Thyroid gland (tissue), 4 donors: ENCODE measurements around the gene DMAC2L. TPM values are rescaled to one million over a fixed set of nuclear protein-coding genes. Genes with fewer than 3 reads are reported as not detected.

ENCODE experiments used
- DNase-seq, 2 donors: peaks; one replicate each; pipeline ENCODE4 v3.0.0-alpha.2; 2019
- H3K27ac ChIP-seq, 3 donors: fragments of 200-600 bp; sonication (generic); 1 replicate in 2 of 3; 2 replicates in 1 of 3; pipeline ENCODE4 v1.5.1; 2016 to 2019; ENCODE audit warnings: mild to moderate bottlenecking in 1 of 3, moderate library complexity in 1 of 3
- H3K27me3 ChIP-seq: fragments of 200-600 bp; sonication (generic); one replicate; pipeline ENCODE4 v1.5.1; 2019
- H3K36me3 ChIP-seq, 2 donors: fragments of 200-600 bp; sonication (generic); one replicate each; pipeline ENCODE4 v1.5.1; 2016 to 2019
- H3K4me1 ChIP-seq, 2 donors: fragments of 200-600 bp; sonication (generic); one replicate each; pipeline ENCODE4 v1.5.1; 2017 to 2019
- H3K4me3 ChIP-seq, 3 donors: fragments of 200-600 bp; sonication (generic); replicated peaks in 1 of 3; 1 replicate in 2 of 3; 2 replicates in 1 of 3; pipeline ENCODE4 v1.5.1; 2016; ENCODE audit warnings: mild to moderate bottlenecking in 1 of 3
- H3K9me3 ChIP-seq: fragments of 200-600 bp; sonication (generic); one replicate; pipeline ENCODE4 v1.5.1; 2017
- POLR2A ChIP-seq, 2 donors: fragments of 450-650 bp; IDR thresholded peaks; one replicate each; pipeline ENCODE4 v1.6.1; 2017; ENCODE audit warnings: antibody characterized with exemption in 2 of 2, mild to moderate bottlenecking in 2 of 2, moderate library complexity in 1 of 2
- WGBS, 2 donors: methylation state at CpG; one replicate each; pipeline ENCODE4 v1.1.5; 2017; 5-methylcytosine and 5-hydroxymethylcytosine counted together
- intact Hi-C: fragments of 100-400 bp; cut with DNase I; formaldehyde crosslinking; loops from one replicate; pipeline ENCODE4 v1.15.1; 2023
- total RNA-seq, 4 donors: library from RNA; depleted of rRNA; stranded (reverse); fragments of >200 nt; gene quantifications; one replicate each; pipeline ENCODE4 v1.2.3, GENCODE V29; 2016
- TF ChIP-seq, protein P1 (sequence below), 6 experiments: fragments of 200-600 bp in 3 of 6; fragments of 450-650 bp in 3 of 6; sonication (generic) in 3 of 6; IDR thresholded peaks; one replicate each; pipeline ENCODE4 v1.5.1; 2016 to 2019; ENCODE audit warnings: antibody characterized with exemption in 6 of 6, mild to moderate bottlenecking in 2 of 6, inconsistent platforms in 1 of 6, moderate library complexity in 1 of 6

DMAC2L gene
- total RNA-seq, 4 donors from 2014 or later: 15.2 to 44.2 (median 32.8) TPM

DNA sequence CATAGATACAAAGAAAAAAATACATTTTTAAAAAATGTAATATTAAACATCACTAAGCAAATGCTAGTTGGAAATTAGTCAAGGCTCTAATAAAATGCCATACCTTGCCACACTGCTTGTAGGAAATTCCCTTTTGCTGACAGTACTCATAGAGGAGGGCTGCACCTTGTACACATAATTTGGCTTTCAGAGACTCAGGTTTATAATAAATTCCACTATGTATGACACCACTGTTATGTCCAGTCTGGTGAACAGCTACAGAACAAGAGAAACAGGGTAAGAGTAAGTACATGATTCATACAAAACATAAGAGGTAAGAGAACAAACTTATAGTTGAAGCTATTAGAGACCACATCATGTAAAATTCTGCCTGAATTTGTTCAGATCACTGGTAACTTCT lies 10.2 kb upstream of the DMAC2L start:
- H3K27me3 ChIP-seq: no peaks in the 10 kb centered on the region
- peaks cover 5 to 9% of the 10 kb centered on the region in 2 donors for H3K4me1 ChIP-seq
- H3K4me3 ChIP-seq: no peak overlapping the region
- H3K27ac ChIP-seq: no peak overlapping the region
- TF ChIP-seq, protein P1, sequence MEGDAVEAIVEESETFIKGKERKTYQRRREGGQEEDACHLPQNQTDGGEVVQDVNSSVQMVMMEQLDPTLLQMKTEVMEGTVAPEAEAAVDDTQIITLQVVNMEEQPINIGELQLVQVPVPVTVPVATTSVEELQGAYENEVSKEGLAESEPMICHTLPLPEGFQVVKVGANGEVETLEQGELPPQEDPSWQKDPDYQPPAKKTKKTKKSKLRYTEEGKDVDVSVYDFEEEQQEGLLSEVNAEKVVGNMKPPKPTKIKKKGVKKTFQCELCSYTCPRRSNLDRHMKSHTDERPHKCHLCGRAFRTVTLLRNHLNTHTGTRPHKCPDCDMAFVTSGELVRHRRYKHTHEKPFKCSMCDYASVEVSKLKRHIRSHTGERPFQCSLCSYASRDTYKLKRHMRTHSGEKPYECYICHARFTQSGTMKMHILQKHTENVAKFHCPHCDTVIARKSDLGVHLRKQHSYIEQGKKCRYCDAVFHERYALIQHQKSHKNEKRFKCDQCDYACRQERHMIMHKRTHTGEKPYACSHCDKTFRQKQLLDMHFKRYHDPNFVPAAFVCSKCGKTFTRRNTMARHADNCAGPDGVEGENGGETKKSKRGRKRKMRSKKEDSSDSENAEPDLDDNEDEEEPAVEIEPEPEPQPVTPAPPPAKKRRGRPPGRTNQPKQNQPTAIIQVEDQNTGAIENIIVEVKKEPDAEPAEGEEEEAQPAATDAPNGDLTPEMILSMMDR (IDR thresholded peaks at IDR 0.05): no peak
- no peak for TF ChIP-seq POLR2A (IDR thresholded peaks at IDR 0.05)
- no peaks in the 10 kb centered on the region for H3K36me3 ChIP-seq
- intact Hi-C loops: loop anchor here (10.0 kb wide), 1 partner anchor 67 kb away; the partner anchor contains the start of gene SOS2
- no peak for DNase-seq
- no peaks in the 10 kb centered on the region for H3K9me3 ChIP-seq

DNA sequence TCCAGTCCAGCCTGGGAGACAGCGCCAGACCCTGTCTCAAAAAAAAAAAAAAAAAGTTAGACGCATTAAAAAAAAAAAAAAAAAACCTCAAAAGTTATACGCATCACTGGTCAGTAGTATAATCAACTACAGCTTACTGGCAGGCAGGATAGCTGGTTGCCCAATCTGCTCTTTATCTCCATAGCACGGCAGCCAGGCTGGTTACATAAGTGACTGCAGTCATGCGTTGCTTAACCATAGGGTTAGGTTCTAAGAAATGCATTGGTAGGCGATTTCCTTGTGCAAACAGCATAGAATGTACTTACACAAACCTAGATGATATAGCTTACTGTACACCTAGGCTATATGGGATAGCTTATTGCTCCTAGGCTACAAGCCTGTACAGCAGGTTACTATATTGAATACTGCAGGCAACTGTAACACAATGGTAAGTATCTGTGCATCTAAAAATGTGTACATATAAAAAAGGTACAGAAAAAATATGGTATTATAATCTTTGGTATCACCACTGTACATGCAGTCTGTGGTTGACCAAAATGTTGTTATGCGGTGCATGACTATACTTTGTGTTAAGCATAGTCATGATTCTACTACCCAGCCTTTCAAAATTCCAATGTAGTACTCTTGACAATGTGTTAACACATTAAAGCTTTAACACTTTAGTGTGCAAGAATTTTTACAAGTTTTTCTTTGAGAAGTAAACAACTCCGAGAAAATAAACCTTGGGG lies 8.2 kb upstream of the DMAC2L start:
- 53 to 65% methylated on average over 8 of the region's 8 CpGs for WGBS, 2 donors
- peaks cover 5 to 9% of the 10 kb centered on the region in 2 donors for H3K4me1 ChIP-seq
- H3K27me3 ChIP-seq: no peaks in the 10 kb centered on the region

DNA sequence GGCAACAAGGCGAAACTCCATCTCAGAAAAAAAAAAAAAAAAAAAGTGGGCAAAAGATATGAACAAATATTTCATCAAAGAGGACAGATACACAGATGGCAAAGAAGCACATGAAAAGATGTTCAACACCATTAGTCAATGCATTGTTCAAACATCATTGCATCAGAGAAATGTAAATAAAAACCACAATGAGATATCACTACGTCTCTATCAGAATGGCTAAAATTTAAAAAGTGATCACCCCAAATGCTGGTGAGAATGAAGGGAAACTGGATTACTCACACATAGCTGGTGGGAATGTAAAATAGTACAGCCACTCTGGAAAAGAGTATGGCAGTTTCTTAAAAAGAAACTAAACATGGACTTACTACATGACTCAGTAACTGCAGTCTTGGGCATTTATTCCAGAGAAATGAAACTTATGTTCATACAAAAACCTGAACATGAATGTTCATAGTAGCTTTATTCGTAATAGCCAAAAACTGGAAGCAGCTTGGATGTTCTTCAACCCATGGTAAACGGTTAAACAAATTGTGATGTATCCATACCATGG lies 3.7 kb upstream of the DMAC2L start:
- TF ChIP-seq POLR2A (IDR thresholded peaks at IDR 0.05): no peak
- TF ChIP-seq, protein P1 (IDR thresholded peaks at IDR 0.05): no peak

More for the DNA sequence above, 8.2 kb upstream of the DMAC2L start:
- no peaks in the 10 kb centered on the region for H3K36me3 ChIP-seq
- TF ChIP-seq, protein P1 (IDR thresholded peaks at IDR 0.05): no peak
- no peak for TF ChIP-seq POLR2A (IDR thresholded peaks at IDR 0.05)
- intact Hi-C loops: loop anchor here (10.0 kb wide), 1 partner anchor 69 kb away; the partner anchor contains the start of gene SOS2
- no peak overlapping the region for H3K4me3 ChIP-seq
- H3K9me3 ChIP-seq: no peaks in the 10 kb centered on the region
- H3K27ac ChIP-seq: no peak overlapping the region
- peak; percentile 72 to 75 for DNase-seq

GRCh38 chr14:50310445-50310844 lies 1.7 kb upstream of the DMAC2L start:
- intact Hi-C loops: no loop called here
- no peaks in the 10 kb centered on the region for H3K36me3 ChIP-seq
- no peaks in the 10 kb centered on the region for H3K9me3 ChIP-seq
- 92 to 96% methylated on average over 4 of the region's 4 CpGs for WGBS, 2 donors
- TF ChIP-seq, protein P1 (IDR thresholded peaks at IDR 0.05): no peak
- no peak for TF ChIP-seq POLR2A (IDR thresholded peaks at IDR 0.05)
- H3K4me1 ChIP-seq: peaks cover 7 to 9% of the 10 kb centered on the region in 2 donors
- H3K4me3 ChIP-seq: no peak overlapping the region
- no peak overlapping the region for H3K27ac ChIP-seq
- DNase-seq: no peak
- H3K27me3 ChIP-seq: no peaks in the 10 kb centered on the region

More for the DNA sequence above, 3.7 kb upstream of the DMAC2L start:
- Histone ChIP-seq H3K4me1 (peaks cover 12 to 14% of the 10 kb centered on the region in 2 donors), H3K27ac (no peak overlapping the region), H3K4me3 (no peak overlapping the region), H3K36me3 (no peaks in the 10 kb centered on the region), H3K27me3 (no peaks in the 10 kb centered on the region), H3K9me3 (no peaks in the 10 kb centered on the region)
- no peak for DNase-seq
- 90 to 94% methylated on average over 4 of the region's 4 CpGs for WGBS, 2 donors
- intact Hi-C loops: loop anchor here (10.0 kb wide), 1 partner anchor 74 kb away; the partner anchor contains the start of gene SOS2
